ENCODE results near the gene NBEAL2. TPM values are rescaled to one million over a fixed set of nuclear protein-coding genes. Genes with fewer than 3 reads are reported as not detected.

The NBEAL2 gene
- total and polyA plus RNA-seq, 2 experiments from 2014 or later: 38.6 to 42.2 TPM

DNA sequence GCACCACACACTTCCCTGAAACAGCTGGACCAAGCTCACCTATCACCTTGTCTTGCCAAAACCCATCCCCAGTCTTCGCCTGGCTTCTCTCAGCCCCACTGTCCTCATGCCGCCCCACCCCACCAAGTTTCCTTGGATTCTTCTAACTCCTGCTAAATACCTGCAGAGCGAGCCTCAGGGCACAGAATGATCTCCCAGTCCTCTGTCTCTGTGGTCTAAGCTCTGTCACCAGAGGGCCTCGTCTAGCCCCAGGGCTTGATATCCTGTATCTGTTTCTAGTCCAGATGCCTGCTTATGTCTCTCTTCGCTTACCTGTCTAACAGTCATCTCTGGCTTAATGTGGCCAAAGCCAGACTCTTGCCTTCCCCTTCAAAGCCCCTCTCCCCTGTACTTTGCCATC, 12.7 kb upstream of the NBEAL2 start:
- 71% methylated on average over 5 of the region's 5 CpGs for WGBS (ENCODE audit: low lambda C conversion rate, missing lambda C conversion rate)

GRCh38 chr3:46968783-46969428, 10.6 kb upstream of the NBEAL2 start:
- H3K4me2 ChIP-seq: no peak overlapping the region
- H3K9me3 ChIP-seq (ENCODE audit: low read depth): no peaks in the 10 kb centered on the region
- H3K4me3 ChIP-seq: no peak overlapping the region
- 81% methylated on average over 9 of the region's 9 CpGs for WGBS (ENCODE audit: low lambda C conversion rate, missing lambda C conversion rate)
- H3K27ac ChIP-seq: no peak overlapping the region
- peaks cover 93% of the 10 kb centered on the region for H3K79me2 ChIP-seq
- H3K4me1 ChIP-seq (ENCODE audit: insufficient read depth): peaks cover 57% of the 10 kb centered on the region
- no peak for DNase-seq (ENCODE audit: low spot score)
- H3K9me2 ChIP-seq (replicated peaks; ENCODE audit: insufficient read depth): no peaks in the 10 kb centered on the region
- H3K27me3 ChIP-seq: no peaks in the 10 kb centered on the region
- no peak overlapping the region for H2AFZ ChIP-seq
- peaks cover 67% of the 10 kb centered on the region for H4K20me1 ChIP-seq (ENCODE audit: insufficient read depth, poor library complexity, severe bottlenecking)
- no peaks in the 10 kb centered on the region for H3K36me3 ChIP-seq (replicated peaks; ENCODE audit: insufficient read depth, low read depth)
- TF ChIP-seq EZH2 (IDR thresholded peaks at IDR 0.05; ENCODE audit: borderline replicate concordance) (no peak), CTCF (IDR thresholded peaks at IDR 0.05; ENCODE audit: poor library complexity) (no peak), EZH2phosphoT487 (IDR thresholded peaks at IDR 0.05; ENCODE audit: low read depth, severe bottlenecking, unreplicated experiment) (no peak)

More for the DNA sequence above, 12.7 kb upstream of the NBEAL2 start:
- no peak for TF ChIP-seq CTCF (IDR thresholded peaks at IDR 0.05; ENCODE audit: poor library complexity)
- Histone ChIP-seq H3K36me3 (replicated peaks; ENCODE audit: insufficient read depth, low read depth) (no peaks in the 10 kb centered on the region), H3K9me2 (replicated peaks; ENCODE audit: insufficient read depth) (no peaks in the 10 kb centered on the region), H3K4me2 (peak overlapping the region; percentile 67), H3K79me2 (peaks cover 89% of the 10 kb centered on the region), H3K4me1 (ENCODE audit: insufficient read depth) (peaks cover 54% of the 10 kb centered on the region), H3K27ac (peak overlapping the region; percentile 78), H3K9me3 (ENCODE audit: low read depth) (no peaks in the 10 kb centered on the region), H3K27me3 (no peaks in the 10 kb centered on the region), H4K20me1 (ENCODE audit: insufficient read depth, poor library complexity, severe bottlenecking) (peaks cover 64% of the 10 kb centered on the region), H3K4me3 (no peak overlapping the region), H2AFZ (no peak overlapping the region)
- DNase-seq (ENCODE audit: low spot score): no peak

- Histone ChIP-seq H3K9me2 (replicated peaks; ENCODE audit: insufficient read depth) (no peaks in the 10 kb centered on the region), H3K27me3 (no peaks in the 10 kb centered on the region), H3K4me1 (ENCODE audit: insufficient read depth) (peaks cover 61% of the 10 kb centered on the region), H3K4me3 (no peak overlapping the region), H4K20me1 (ENCODE audit: insufficient read depth, poor library complexity, severe bottlenecking) (peaks cover 74% of the 10 kb centered on the region), H3K4me2 (peak overlapping the region; percentile 43), H3K9me3 (ENCODE audit: low read depth) (no peaks in the 10 kb centered on the region), H2AFZ (no peak overlapping the region), H3K79me2 (peaks cover 98% of the 10 kb centered on the region), H3K36me3 (replicated peaks; ENCODE audit: insufficient read depth, low read depth) (no peaks in the 10 kb centered on the region), H3K27ac (peak overlapping the region; percentile 11)
- DNase-seq (ENCODE audit: low spot score): peak; percentile 46
- 48% methylated on average over 3 of the region's 3 CpGs for WGBS (ENCODE audit: low lambda C conversion rate, missing lambda C conversion rate)
- TF ChIP-seq EZH2phosphoT487 (IDR thresholded peaks at IDR 0.05; ENCODE audit: low read depth, severe bottlenecking, unreplicated experiment) (no peak), CTCF (IDR thresholded peaks at IDR 0.05; ENCODE audit: poor library complexity) (no peak), EZH2 (IDR thresholded peaks at IDR 0.05; ENCODE audit: borderline replicate concordance) (no peak)
These were observed 8.9 kb upstream of the NBEAL2 start for GRCh38 chr3:46970391-46971091.

Measured in hepatocyte (in vitro differentiated cells).